Adrenal gland (tissue), 12 donors: ENCODE results near the gene SCO2. TPM values are rescaled to one million over a fixed set of nuclear protein-coding genes. Genes with fewer than 3 reads are reported as not detected.

Experiments used
- DNase-seq, 7 donors: peaks; one replicate each; pipeline ENCODE4 v3.0.0-alpha.2; 2019 to 2020
- H3K27ac ChIP-seq, 5 donors: fragments of 200-600 bp; sonication (generic) in 4 of 5; 1 replicate in 3 of 5; 2 replicates in 2 of 5; pipeline versions ENCODE4 v1.5.1 to v1.8.0; 2016 to 2020; ENCODE audit warnings: mild to moderate bottlenecking in 1 of 5
- H3K27me3 ChIP-seq: fragments of 200-600 bp; 2 replicates; pipeline ENCODE4 v1.8.0; 2021
- H3K36me3 ChIP-seq, 2 donors: fragments of 200-600 bp; replicated peaks in 1 of 2; 1 replicate in 1 of 2; 2 replicates in 1 of 2; pipeline versions ENCODE4 v1.5.1 to v1.8.0; 2018 to 2022
- H3K4me1 ChIP-seq, 2 donors: fragments of 200-600 bp; replicated peaks in 1 of 2; 1 replicate in 1 of 2; 2 replicates in 1 of 2; pipeline versions ENCODE4 v1.5.1 to v1.8.0; 2018 to 2021
- H3K4me3 ChIP-seq, 4 donors: fragments of 200-600 bp; sonication (generic) in 3 of 4; one replicate each; pipeline ENCODE4 v1.5.1; 2016 to 2018
- H3K9me3 ChIP-seq, 3 donors: fragments of 200-600 bp; sonication (generic) in 1 of 3; replicated peaks in 1 of 3; 1 replicate in 2 of 3; 2 replicates in 1 of 3; pipeline versions ENCODE4 v1.5.1 to v1.8.0; 2016 to 2021
- POLR2A ChIP-seq, 2 donors: fragments of 450-650 bp; IDR thresholded peaks; one replicate each; pipeline ENCODE4 v1.6.1; 2017; ENCODE audit warnings: antibody characterized with exemption in 2 of 2, mild to moderate bottlenecking in 2 of 2, moderate library complexity in 1 of 2
- WGBS, 4 donors: extraction: QIAGEN DNeasy Blood & Tissue Kit in 2 of 4; methylation state at CpG; one replicate each; pipeline versions ENCODE4 v1.1.5 to v1.1.7; 2013 to 2017; 5-methylcytosine and 5-hydroxymethylcytosine counted together
- intact Hi-C, 2 donors: fragments of 100-400 bp; cut with DNase I; formaldehyde crosslinking; loops; one replicate each; pipeline versions ENCODE4 v1.14.1 to v1.15.0; 2022 to 2023
- polyA plus RNA-seq, 3 donors: library from polyadenylated mRNA; stranded (reverse); fragments of 200-250 nt in 2 of 3; fragments of 350-450 nt in 1 of 3; fragmentation: Illumina TruSeq in 1 of 3; extraction: RNeasy Lipid Tissue Mini Kit (QIAGEN cat#74804) in 1 of 3; gene quantifications; one replicate each; pipeline ENCODE4 v1.2.3, GENCODE V29; 2013 to 2014
- total RNA-seq, 9 donors: library from RNA; depleted of rRNA in 4 of 9; stranded (reverse); fragments of >200 nt in 4 of 9; fragments of 120-200 nt in 1 of 9; fragmentation: NEBNext Ultra II Directional in 1 of 9; extraction: Animal tissue kit (Norgen Biotek cat#: 25700) in 1 of 9; gene quantifications; one replicate each; pipeline versions ENCODE4 v1.1.0 to v1.2.4, GENCODE V29; 2013 to 2023
- TF ChIP-seq, protein P1 (sequence below), 6 experiments: fragments of 450-650 bp in 4 of 6; fragments of 200-600 bp in 2 of 6; sonication (generic) in 1 of 6; IDR thresholded peaks; 1 replicate in 5 of 6; 2 replicates in 1 of 6; pipeline versions ENCODE4 v1.5.1 to v1.8.0; 2016 to 2021; ENCODE audit warnings: antibody characterized with exemption in 6 of 6, mild to moderate bottlenecking in 2 of 6, moderate library complexity in 1 of 6
- donor health status: healthy with polysubstance abuse.
- donor health status: Bipolar disorder and iron deficiency.
- donor health status: DM: yes; HTN: yes; CAD: no.
- donor health status: DM: no; HTN: no; CAD: no.
- donor health status: DM: no; HTN: no; CAD: no.
- donor health status: DM: yes; HTN: yes; CAD: no.

The SCO2 gene
- total and polyA plus RNA-seq, 12 donors = 0.78 to 7.8 (median 1.7) TPM; not detected in 3

DNA sequence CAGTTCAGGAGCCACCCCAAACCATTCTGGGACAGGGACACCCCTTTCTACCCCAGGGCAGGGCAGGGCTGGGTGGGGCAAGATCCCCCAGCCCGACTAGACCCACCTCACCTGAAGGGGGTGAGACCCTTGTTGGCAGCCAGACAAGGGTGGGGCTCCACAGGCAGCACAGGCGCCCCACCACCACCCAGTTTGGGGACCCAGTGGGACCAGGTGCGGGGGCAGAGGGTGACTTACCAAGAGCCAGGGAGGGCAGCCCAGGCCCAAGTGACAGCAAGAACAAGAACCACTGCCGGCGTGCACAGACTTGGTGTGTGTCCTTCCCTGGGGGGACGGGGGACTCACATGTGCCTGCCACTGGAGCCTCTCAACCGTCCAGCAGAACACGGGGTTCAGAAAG is 41.8 kb downstream of the SCO2 start:
- H3K36me3 ChIP-seq = no peaks in the 10 kb centered on the region
- H3K9me3 ChIP-seq = no peaks in the 10 kb centered on the region
- TF ChIP-seq, protein P1, sequence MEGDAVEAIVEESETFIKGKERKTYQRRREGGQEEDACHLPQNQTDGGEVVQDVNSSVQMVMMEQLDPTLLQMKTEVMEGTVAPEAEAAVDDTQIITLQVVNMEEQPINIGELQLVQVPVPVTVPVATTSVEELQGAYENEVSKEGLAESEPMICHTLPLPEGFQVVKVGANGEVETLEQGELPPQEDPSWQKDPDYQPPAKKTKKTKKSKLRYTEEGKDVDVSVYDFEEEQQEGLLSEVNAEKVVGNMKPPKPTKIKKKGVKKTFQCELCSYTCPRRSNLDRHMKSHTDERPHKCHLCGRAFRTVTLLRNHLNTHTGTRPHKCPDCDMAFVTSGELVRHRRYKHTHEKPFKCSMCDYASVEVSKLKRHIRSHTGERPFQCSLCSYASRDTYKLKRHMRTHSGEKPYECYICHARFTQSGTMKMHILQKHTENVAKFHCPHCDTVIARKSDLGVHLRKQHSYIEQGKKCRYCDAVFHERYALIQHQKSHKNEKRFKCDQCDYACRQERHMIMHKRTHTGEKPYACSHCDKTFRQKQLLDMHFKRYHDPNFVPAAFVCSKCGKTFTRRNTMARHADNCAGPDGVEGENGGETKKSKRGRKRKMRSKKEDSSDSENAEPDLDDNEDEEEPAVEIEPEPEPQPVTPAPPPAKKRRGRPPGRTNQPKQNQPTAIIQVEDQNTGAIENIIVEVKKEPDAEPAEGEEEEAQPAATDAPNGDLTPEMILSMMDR (IDR thresholded peaks at IDR 0.05) = no peak
- TF ChIP-seq POLR2A (IDR thresholded peaks at IDR 0.05) = no peak
- H3K27ac ChIP-seq = no peak overlapping the region
- no peak for DNase-seq
- intact Hi-C loops = no loop called here
- peaks cover 0 to 14% of the 10 kb centered on the region in 2 donors for H3K4me1 ChIP-seq
- 81 to 95% (median 87%) methylated on average over 4 to 8 of the region's 8 CpGs for WGBS, 4 donors
- H3K27me3 ChIP-seq = peaks cover 36% of the 10 kb centered on the region
- no peak overlapping the region for H3K4me3 ChIP-seq

- 70 to 86% (median 81%) methylated on average over 3 to 10 of the region's 10 CpGs for WGBS, 4 donors
- intact Hi-C loops = no loop called here
- peaks cover 36% of the 10 kb centered on the region for H3K27me3 ChIP-seq
Observed at GRCh38 chr22:50483106-50483505, 42.3 kb downstream of the SCO2 start.

GRCh38 chr22:50482107-50483074 is 43.0 kb downstream of the SCO2 start:
- intact Hi-C loops = no loop called here
- TF ChIP-seq, protein P1 (IDR thresholded peaks at IDR 0.05) = no peak
- Histone ChIP-seq H3K4me1 (peaks cover 0 to 14% of the 10 kb centered on the region in 2 donors), H3K27me3 (peaks cover 36% of the 10 kb centered on the region), H3K36me3 (no peaks in the 10 kb centered on the region), H3K9me3 (no peaks in the 10 kb centered on the region), H3K27ac (no peak overlapping the region), H3K4me3 (no peak overlapping the region)
- WGBS, 4 donors = 70 to 78% (median 76%) methylated on average over 8 to 35 of the region's 35 CpGs
- DNase-seq = no peak

More at GRCh38 chr22:50483106-50483505, 42.3 kb downstream of the SCO2 start:
- H3K4me3 ChIP-seq = no peak overlapping the region
- no peak overlapping the region for H3K27ac ChIP-seq
- no peaks in the 10 kb centered on the region for H3K36me3 ChIP-seq
- H3K9me3 ChIP-seq = no peaks in the 10 kb centered on the region
- no peak for DNase-seq
- H3K4me1 ChIP-seq = peaks cover 0 to 14% of the 10 kb centered on the region in 2 donors
- TF ChIP-seq, protein P1 (IDR thresholded peaks at IDR 0.05) = no peak
- no peak for TF ChIP-seq POLR2A (IDR thresholded peaks at IDR 0.05)

- DNase-seq = peak in 1 of 7 donors; percentile 21
- Histone ChIP-seq H3K4me1 (peaks cover 0 to 14% of the 10 kb centered on the region in 2 donors), H3K27ac (no peak within 1 kb of the TSS), H3K27me3 (peaks cover 36% of the 10 kb centered on the region), H3K9me3 (no peaks in the 10 kb centered on the region), H3K4me3 (peak within 1 kb of the TSS in 2 of 4 donors; percentile 17 to 56), H3K36me3 (no peaks in the 10 kb centered on the region)
- WGBS, 4 donors = 0 to 16% (median 3%) methylated on average over 1 to 70 of the region's 70 CpGs
- TF ChIP-seq, protein P1 (IDR thresholded peaks at IDR 0.05) = no peak
- TF ChIP-seq POLR2A (IDR thresholded peaks at IDR 0.05) = no peak
- intact Hi-C loops = no loop called here
Observed at GRCh38 chr22:50481440-50482106, 43.8 kb downstream of the SCO2 start, which contains the start of gene ADM2. Gene ADM2, plus strand, starts transcription at chr22:50481543. Its CDS starts 305 bp downstream, at chr22:50481848.
